Measurements from ENCODE around the gene TTC28.

TTC28 gene

DNA sequence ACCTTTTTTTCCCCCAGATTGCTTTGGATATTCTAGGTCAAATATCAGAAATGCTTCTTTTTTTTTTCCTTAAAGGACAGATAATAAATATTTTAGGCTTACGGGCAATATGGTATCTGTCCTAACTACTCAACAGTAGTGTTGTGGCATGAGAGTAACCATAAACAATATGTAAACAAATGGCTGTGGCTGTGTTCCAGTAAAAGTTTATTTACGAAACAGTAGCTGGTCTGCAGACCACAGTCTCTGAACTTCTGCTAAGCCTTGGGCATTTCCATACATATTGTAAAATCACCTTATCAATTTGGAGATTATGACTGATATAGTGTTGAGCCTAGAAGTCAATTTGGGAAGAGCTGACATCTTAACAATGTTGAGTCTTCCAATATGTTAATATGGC is 621.6 kb downstream of the TTC28 start:
- H3K4me3 ChIP-seq (ENCODE audit: low read depth, low read length), result no peak overlapping the region
- TF ChIP-seq, protein P1, sequence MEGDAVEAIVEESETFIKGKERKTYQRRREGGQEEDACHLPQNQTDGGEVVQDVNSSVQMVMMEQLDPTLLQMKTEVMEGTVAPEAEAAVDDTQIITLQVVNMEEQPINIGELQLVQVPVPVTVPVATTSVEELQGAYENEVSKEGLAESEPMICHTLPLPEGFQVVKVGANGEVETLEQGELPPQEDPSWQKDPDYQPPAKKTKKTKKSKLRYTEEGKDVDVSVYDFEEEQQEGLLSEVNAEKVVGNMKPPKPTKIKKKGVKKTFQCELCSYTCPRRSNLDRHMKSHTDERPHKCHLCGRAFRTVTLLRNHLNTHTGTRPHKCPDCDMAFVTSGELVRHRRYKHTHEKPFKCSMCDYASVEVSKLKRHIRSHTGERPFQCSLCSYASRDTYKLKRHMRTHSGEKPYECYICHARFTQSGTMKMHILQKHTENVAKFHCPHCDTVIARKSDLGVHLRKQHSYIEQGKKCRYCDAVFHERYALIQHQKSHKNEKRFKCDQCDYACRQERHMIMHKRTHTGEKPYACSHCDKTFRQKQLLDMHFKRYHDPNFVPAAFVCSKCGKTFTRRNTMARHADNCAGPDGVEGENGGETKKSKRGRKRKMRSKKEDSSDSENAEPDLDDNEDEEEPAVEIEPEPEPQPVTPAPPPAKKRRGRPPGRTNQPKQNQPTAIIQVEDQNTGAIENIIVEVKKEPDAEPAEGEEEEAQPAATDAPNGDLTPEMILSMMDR (IDR thresholded peaks at IDR 0.05; ENCODE audit: borderline replicate concordance, insufficient read depth, low read depth, low read length), result no peak

DNA sequence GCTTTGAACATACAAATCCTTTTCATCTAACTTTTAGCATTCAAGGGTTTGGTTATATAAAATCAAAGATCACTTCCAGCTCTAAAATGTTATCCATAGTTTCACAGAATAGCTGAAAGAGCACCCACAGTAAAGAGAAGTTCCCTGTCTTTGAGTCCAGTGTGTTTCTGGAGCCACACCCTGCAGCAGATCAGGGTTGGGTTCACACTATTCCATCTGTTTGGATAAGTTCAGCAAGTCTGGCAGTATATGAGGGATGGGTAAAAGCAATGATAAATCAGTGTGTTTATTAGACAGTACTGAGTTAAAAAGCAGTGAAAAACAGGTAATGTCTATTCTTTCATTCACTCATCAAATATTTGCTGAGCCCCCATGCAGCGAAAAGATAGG is 624.8 kb downstream of the TTC28 start:
- TF ChIP-seq, protein P1 (IDR thresholded peaks at IDR 0.05; ENCODE audit: borderline replicate concordance, insufficient read depth, low read depth, low read length), result no peak
- H3K4me3 ChIP-seq (ENCODE audit: low read depth, low read length), result no peak overlapping the region

DNA sequence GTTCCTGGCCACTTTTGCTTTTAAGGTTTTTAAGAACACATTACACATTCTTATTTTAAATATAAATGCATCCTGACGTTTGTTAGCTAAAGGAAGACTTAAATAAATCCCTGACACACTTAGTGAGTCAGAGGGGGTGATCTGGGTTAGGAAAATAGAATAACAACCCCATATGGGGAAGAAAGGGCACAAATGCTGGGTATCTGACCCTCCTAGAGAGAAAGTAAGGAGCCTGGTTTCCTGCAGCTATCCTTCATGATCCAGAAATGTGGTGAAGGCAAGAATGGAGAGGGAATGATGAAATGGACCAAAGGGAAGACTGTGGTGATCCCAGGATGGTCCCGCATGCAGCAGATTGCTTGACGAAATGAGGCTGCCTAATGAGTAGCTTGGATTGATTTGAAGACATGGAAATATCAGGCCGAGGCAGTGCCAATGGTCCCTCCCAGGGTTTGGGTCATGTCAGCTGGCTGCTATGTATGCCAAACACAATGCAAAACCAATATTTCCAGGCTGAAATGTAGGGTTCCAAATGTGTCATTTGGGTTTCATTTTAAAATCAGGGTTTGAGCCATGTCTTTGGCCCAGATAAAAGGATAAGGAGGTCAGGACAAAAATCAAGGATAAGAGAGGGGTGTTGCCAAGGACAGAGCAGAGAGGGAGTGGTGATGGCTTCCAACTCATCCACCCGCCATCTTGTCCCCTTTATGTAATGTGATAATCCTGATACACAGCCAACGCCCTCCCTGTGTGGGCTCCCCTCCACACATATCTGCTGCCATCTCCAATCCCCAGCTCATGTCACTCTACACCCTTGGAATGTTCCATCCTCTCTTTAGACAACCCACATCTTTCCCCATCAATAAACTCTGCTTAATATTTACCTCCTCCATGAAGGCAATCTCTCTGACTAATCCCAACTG is 625.5 kb downstream of the TTC28 start:
- TF ChIP-seq, protein P1 (IDR thresholded peaks at IDR 0.05; ENCODE audit: borderline replicate concordance, insufficient read depth, low read depth, low read length), result no peak
- H3K4me3 ChIP-seq (ENCODE audit: low read depth, low read length), result no peak overlapping the region

DNA sequence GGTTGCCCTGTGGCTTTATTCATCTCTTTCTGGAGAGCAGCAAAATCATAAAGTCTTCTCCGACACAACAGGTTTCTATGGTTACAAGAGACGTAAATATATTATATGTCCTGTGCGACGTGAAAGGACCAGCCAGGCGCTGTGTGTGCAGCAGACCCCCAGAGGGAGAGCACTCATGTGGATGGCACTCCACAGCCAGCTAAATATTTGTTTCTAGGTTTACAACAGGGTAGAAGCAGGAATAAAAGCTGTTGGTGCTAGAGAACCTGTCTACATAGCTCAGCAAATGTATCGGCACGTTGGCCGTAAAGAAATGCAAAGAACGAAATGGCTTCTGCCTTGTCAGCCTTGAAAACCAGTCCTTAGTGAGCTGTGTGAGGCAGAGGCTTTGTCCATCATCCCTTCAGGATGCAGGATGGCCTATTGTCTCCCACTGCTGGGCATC is 626.8 kb downstream of the TTC28 start:
- TF ChIP-seq, protein P1 (IDR thresholded peaks at IDR 0.05; ENCODE audit: borderline replicate concordance, insufficient read depth, low read depth, low read length), result no peak
- H3K4me3 ChIP-seq (ENCODE audit: low read depth, low read length), result no peak overlapping the region

DNA sequence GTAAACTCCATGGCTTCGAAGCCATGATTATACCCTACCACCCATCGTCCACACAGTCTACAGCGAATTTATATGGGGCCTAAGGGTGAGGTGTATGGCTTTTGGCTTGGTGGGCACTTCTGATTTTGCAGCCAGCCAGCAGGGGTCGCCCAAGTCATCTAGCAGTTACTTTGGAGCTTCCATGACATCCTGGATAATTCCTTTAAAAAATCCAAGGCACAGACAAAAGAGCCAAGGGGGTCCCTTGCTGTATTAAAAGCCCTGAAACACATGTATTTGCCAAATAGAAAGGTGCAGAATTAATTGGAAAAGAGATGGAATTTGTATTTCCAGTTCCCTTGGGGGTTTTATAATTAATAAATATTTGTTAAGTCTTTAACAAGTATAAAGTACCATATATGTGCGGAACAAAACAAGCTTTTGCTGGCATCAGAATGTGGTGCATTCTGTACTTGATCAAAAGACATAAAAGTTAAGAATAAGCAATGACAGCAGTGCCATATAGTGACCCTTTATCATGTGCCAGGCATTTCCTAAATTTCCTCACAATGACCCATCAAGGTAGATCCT is 627.8 kb downstream of the TTC28 start:
- no peak overlapping the region for H3K4me3 ChIP-seq (ENCODE audit: low read depth, low read length)
- TF ChIP-seq, protein P1 (IDR thresholded peaks at IDR 0.05; ENCODE audit: borderline replicate concordance, insufficient read depth, low read depth, low read length), result peak; percentile 82

DNA sequence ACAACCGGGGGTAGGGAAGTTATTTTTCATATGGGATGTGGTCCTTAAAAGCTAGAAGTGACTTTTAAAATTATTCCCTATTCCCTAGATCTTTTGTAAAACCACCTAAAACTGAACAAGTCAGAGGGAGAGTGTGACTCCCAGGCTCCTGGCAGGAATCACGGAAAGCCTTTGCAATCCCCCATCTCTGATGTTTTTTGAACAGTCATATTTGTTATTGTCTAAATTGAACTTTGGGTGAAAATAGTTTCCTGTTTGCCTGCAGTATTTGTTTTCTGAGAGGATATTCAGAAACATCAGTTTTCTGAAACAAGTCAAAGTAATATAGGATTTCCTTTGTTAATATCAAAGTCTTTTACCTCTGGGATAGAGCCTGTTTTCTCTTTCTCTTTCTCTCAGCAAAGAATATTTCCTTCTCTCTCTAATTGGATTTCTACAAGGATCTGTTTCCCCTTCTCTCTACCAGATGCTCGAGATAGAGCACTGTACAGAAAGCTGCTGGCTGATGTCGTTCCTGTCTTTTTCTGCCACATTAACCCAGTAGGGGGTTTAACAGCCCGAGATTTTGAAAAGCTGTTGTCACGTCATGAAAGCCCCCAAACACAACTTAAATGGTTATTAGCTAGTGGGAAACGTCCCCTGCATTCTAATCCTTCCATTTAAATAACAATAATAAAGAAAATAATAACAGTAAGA is 628.4 kb downstream of the TTC28 start:
- TF ChIP-seq, protein P1 (IDR thresholded peaks at IDR 0.05; ENCODE audit: borderline replicate concordance, insufficient read depth, low read depth, low read length), result no peak
- no peak overlapping the region for H3K4me3 ChIP-seq (ENCODE audit: low read depth, low read length)

All from GM12875 (cell line).